ENCODE measurements around the gene TRIM14. TPM values are rescaled to one million over a fixed set of nuclear protein-coding genes. Genes with fewer than 3 reads are reported as not detected.

Gene TRIM14
- total and polyA plus RNA-seq, 2 of the 13 experiments (the other 11 are each of a cell fraction or from before 2014, with no cell fraction given): 9.2 to 13.0 TPM

GRCh38 chr9:98146101-98146991, 27.3 kb upstream of the TRIM14 start (continued):
- TF ChIP-seq GZF1 (CRISPR knock-in tag; IDR thresholded peaks at IDR 0.05) (0 out of 2 replicates have a peak, but pooled peaks have one; percentile 27), PCBP1 (IDR thresholded peaks at IDR 0.05; ENCODE audit: borderline replicate concordance, low read depth, low read length) (peak; percentile 74; the same call in 1 of the 2 replicates), HCFC1 (IDR thresholded peaks at IDR 0.05; ENCODE audit: low read depth, low read length) (no peak), BRD4 (CRISPR knock-in tag; IDR thresholded peaks at IDR 0.05) (peak; percentile 57; the same call in 1 of the 2 replicates), ZNF782 (CRISPR knock-in tag; IDR thresholded peaks at IDR 0.05; ENCODE audit: borderline replicate concordance) (no peak), ZNF546 (CRISPR knock-in tag; conservative IDR thresholded peaks at IDR 0.05) (no peak), TEAD3 (CRISPR knock-in tag; optimal IDR thresholded peaks at IDR 0.05; ENCODE audit: borderline replicate concordance) (peak; percentile 72), PHF21A (CRISPR knock-in tag; IDR thresholded peaks at IDR 0.05) (peak; percentile 96), HOXA3 (CRISPR knock-in tag; IDR thresholded peaks at IDR 0.05) (peak; percentile 81; the same call in 1 of the 2 replicates), ARID5B (CRISPR knock-in tag; IDR thresholded peaks at IDR 0.05) (peak; percentile 80), PAXIP1 (CRISPR knock-in tag; conservative IDR thresholded peaks at IDR 0.05) (peak; percentile 91), TRAFD1 (CRISPR knock-in tag; IDR thresholded peaks at IDR 0.05; ENCODE audit: borderline replicate concordance) (no peak), HMG20A (CRISPR knock-in tag; IDR thresholded peaks at IDR 0.05; ENCODE audit: borderline replicate concordance) (peak; percentile 59), JUND (CRISPR knock-in tag; IDR thresholded peaks at IDR 0.05) (peak; percentile 63; the same call in 1 of the 2 replicates), ARNT2 (CRISPR knock-in tag; IDR thresholded peaks at IDR 0.05; ENCODE audit: low read depth) (0 out of 2 replicates have a peak, but pooled peaks have one; percentile 56), MLX (CRISPR knock-in tag; IDR thresholded peaks at IDR 0.05) (peak; percentile 48)
- TF ChIP-seq, protein P1, sequence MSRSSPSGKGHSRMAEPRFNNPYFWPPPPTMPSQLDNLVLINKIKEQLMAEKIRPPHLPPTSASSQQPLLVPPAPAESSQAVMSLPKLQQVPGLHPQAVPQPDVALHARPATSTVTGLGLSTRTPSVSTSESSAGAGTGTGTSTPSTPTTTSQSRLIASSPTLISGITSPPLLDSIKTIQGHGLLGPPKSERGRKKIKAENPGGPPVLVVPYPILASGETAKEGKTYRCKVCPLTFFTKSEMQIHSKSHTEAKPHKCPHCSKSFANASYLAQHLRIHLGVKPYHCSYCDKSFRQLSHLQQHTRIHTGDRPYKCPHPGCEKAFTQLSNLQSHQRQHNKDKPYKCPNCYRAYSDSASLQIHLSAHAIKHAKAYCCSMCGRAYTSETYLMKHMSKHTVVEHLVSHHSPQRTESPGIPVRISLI (CRISPR knock-in tag; IDR thresholded peaks at IDR 0.05; ENCODE audit: borderline replicate concordance): no peak; the same call in 1 of the 2 replicates

Data from HepG2 (cell line).